Gastroesophageal sphincter (tissue), 3 donors: Measurements from ENCODE around the gene THY1.

Experiments used
- CTCF ChIP-seq, 4 experiments: fragments of 200-600 bp in 2 of 4; fragments of 450-650 bp in 2 of 4; sonication (generic) in 1 of 4; IDR thresholded peaks; one replicate each; pipeline ENCODE4 v1.5.1; 2017 to 2019; ENCODE audit warnings: antibody characterized with exemption in 4 of 4, mild to moderate bottlenecking in 2 of 4, moderate library complexity in 2 of 4
- EP300 ChIP-seq: sonication (generic); formaldehyde crosslinking; IDR thresholded peaks from one replicate; pipeline ENCODE4 v1.6.1; 2017; ENCODE audit warnings: antibody characterized with exemption, mild to moderate bottlenecking
- POLR2A ChIP-seq, 2 donors: fragments of 450-650 bp; IDR thresholded peaks; one replicate each; pipeline ENCODE4 v1.6.1; 2017; ENCODE audit warnings: antibody characterized with exemption in 2 of 2, mild to moderate bottlenecking in 2 of 2, moderate library complexity in 1 of 2
- POLR2AphosphoS5 ChIP-seq: sonication (generic); formaldehyde crosslinking; IDR thresholded peaks from one replicate; pipeline ENCODE4 v1.6.1; 2017; ENCODE audit warnings: antibody characterized with exemption

GRCh38 chr11:119409731-119410130, 13.2 kb downstream of the THY1 start:
- TF ChIP-seq CTCF (IDR thresholded peaks at IDR 0.05) (no peak), POLR2A (IDR thresholded peaks at IDR 0.05) (no peak), POLR2AphosphoS5 (no peak), EP300 (no peak)
